Measurements from ENCODE around the gene KRT6B. TPM values are rescaled to one million over a fixed set of nuclear protein-coding genes. Genes with fewer than 3 reads are reported as not detected.
"Not testable (repeated sequence)": the region's sequence is repeated elsewhere in the genome, so short reads cannot be mapped to it uniquely, and the experiment has no call there.

Gene KRT6B
- total RNA-seq, 1 donor from 2014 or later, result not detected

DNA sequence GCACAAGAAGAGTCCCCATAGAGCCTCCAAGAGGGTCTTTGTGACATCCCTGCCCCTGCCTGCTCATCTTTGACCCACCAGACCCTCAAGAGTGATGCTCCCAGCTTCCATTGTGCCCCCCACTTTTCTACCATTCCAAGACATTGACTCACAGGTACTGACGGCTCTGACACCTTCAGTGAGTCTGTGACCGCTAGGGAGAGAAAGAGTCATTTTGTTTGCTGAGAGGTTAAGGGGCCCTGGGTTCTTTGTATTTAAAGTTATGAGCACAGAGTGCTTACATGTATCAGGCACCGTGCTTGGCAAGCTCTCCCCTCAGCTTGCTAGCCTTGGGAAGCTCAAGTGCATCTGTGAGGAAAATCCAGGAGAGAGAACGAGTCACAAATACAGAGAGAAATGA, 38.7 kb downstream of the KRT6B start:
- Mint-ChIP-seq H3K27me3 (ENCODE audit: low read depth) (no peaks in the 10 kb centered on the region), H3K36me3 (ENCODE audit: low read depth) (no peaks in the 10 kb centered on the region), H3K27ac (no peak overlapping the region), H3K9me3 (no peaks in the 10 kb centered on the region), H3K4me3 (ENCODE audit: low read depth) (no peak overlapping the region), H3K4me1 (ENCODE audit: low read depth) (no peaks in the 10 kb centered on the region)
- no peak for DNase-seq (ENCODE audit: low spot score)
- intact Hi-C loops (cut with micrococcal nuclease), result no loop called here

DNA sequence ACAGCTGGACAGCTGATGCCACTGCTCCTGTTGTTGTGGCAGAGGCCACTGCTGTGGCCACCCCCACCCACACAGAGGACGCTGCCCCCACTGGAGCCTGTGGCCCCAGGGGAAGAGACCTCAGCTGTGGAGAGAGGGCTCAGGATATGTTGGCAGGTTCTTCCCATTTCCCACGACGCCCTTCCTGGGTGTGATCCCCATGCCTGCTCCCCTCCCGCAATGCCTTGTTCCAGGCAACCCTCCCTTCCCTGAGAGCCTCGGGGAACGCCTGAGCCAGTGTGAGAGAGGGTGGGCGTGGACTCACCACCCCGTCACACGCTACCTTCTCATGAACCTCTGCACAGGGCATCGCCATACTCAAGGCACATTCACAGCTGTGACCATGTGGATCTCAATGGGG, 40.1 kb downstream of the KRT6B start:
- Mint-ChIP-seq H3K9me3 (no peaks in the 10 kb centered on the region), H3K27me3 (ENCODE audit: low read depth) (no peaks in the 10 kb centered on the region), H3K4me1 (ENCODE audit: low read depth) (no peaks in the 10 kb centered on the region), H3K27ac (no peak overlapping the region), H3K4me3 (ENCODE audit: low read depth) (no peak overlapping the region), H3K36me3 (ENCODE audit: low read depth) (no peaks in the 10 kb centered on the region)
- intact Hi-C loops (cut with micrococcal nuclease), result no loop called here
- DNase-seq (ENCODE audit: low spot score), result no peak

DNA sequence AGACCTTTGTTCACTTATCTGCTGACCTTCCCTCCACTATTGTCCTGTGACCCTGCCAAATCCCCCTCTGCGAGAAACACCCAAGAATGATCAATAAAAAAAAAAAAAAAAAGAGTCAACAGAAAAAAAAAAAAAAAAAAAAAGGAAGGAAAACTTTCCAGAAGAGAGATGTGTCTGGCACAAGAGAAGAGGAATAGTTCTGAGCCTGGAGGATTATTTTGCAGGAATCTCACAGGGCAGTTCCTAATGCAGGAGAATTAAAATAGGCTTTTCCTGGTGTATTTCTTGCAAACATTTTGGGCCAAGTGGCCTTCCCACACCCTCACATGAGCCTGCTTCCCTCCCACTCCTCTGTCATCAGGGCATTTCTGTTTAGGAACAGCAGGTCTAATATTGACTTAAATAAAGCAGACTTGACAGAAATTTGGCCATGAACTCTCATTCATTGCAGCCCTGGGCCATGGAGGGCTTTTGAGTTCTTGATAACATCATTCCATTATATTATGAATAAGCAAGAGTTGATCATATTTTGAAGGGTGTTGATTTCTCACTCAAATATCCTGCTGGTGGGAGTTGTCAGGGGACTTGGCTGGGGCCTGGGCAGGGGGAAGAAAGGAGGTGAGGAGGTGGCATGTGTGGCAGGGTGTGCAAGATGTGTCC, 41.2 kb downstream of the KRT6B start:
- H3K4me1 Mint-ChIP-seq (ENCODE audit: low read depth); intact Hi-C loops (cut with micrococcal nuclease); DNase-seq (ENCODE audit: low spot score); H3K27ac Mint-ChIP-seq; H3K9me3 Mint-ChIP-seq; H3K27me3 Mint-ChIP-seq (ENCODE audit: low read depth); H3K36me3 Mint-ChIP-seq (ENCODE audit: low read depth); H3K4me3 Mint-ChIP-seq (ENCODE audit: low read depth): not testable (repeated sequence)

DNA sequence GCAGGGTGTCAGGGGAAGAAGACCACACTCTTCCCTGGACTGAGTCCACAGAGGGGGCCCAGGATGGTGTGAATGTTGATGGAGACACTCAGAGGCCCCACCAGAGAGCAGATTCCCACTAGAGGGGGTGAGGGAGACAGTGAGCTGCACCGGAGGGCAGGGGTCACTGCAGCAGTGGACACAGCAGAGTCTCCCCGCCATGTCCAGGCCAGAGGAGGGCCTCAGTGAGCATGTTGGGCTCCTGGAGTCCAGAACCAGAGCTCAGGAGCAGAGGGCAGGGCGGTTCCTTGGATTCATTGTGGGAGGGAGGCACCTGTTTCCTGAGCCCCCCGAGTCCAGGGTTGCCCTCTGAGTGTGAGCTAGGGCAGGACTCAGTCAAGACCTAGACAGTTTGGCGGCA, 44.0 kb downstream of the KRT6B start:
- Mint-ChIP-seq H3K9me3 (no peaks in the 10 kb centered on the region), H3K27ac (no peak overlapping the region), H3K4me3 (ENCODE audit: low read depth) (no peak overlapping the region), H3K4me1 (ENCODE audit: low read depth) (no peaks in the 10 kb centered on the region), H3K36me3 (ENCODE audit: low read depth) (no peaks in the 10 kb centered on the region), H3K27me3 (ENCODE audit: low read depth) (no peaks in the 10 kb centered on the region)
- intact Hi-C loops (cut with micrococcal nuclease), result no loop called here
- no peak for DNase-seq (ENCODE audit: low spot score)

DNA sequence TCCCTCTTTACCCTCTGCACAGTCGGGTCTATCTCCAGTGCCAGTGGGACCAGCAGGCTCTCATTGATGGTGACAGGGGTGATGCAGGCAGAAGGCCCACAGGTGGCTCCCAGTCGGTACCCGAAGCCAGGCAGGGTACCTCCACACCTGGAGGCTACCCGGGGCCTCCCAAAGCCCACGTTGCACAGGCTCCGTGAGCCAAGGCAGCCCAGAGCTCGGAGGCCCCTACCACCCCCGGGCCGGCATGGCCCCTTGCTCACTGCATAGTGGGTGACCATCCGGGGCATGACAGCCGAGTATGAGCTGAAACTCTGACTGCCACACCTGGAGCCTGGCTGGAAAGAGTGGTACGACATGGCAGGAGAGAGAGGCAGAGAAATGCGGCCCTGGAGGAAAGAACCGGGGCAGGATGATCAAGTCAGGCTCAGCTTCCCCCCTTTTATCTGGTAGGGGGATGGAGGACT, 46.0 kb downstream of the KRT6B start, which contains the start of gene KRT82:
TSS of gene KRT82 (minus strand) at position 414 of the 464 bp plus-strand sequence. CDS start at position 356, 58 bp downstream.
- intact Hi-C loops (cut with micrococcal nuclease), result no loop called here
- no peak within 1 kb of the TSS for H3K4me3 Mint-ChIP-seq (ENCODE audit: low read depth)
- H3K36me3 Mint-ChIP-seq (ENCODE audit: low read depth), result no peaks in the 10 kb centered on the region
- H3K27me3 Mint-ChIP-seq (ENCODE audit: low read depth), result no peaks in the 10 kb centered on the region
- H3K9me3 Mint-ChIP-seq, result no peaks in the 10 kb centered on the region
- no peak for DNase-seq (ENCODE audit: low spot score)
- no peak within 1 kb of the TSS for H3K27ac Mint-ChIP-seq
- H3K4me1 Mint-ChIP-seq (ENCODE audit: low read depth), result no peaks in the 10 kb centered on the region

DNA sequence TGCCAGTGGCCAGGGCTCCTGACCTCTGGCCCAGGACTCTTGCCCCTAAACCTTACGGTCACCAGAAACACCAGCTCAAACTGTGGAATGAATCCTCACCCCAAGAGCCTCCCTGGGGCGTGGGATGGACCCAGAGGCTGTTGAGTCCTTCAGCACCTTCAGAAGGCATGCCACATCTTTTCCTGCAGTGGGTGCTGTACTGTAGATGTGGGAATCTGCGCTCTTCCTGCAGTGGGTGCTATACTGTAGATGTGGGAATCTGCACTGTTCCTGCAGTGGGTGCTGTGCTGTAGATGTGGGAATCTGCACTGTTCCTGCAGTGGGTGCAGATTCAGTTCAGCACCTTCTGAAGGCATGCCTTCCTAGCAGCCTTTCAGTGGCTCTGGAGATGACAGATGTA, 47.0 kb downstream of the KRT6B start:
- intact Hi-C loops (cut with micrococcal nuclease), result no loop called here
- Mint-ChIP-seq H3K27me3 (ENCODE audit: low read depth) (no peaks in the 10 kb centered on the region), H3K4me1 (ENCODE audit: low read depth) (no peaks in the 10 kb centered on the region), H3K9me3 (no peaks in the 10 kb centered on the region), H3K36me3 (ENCODE audit: low read depth) (no peaks in the 10 kb centered on the region), H3K27ac (no peak overlapping the region), H3K4me3 (ENCODE audit: low read depth) (no peak overlapping the region)
- no peak for DNase-seq (ENCODE audit: low spot score)

DNA sequence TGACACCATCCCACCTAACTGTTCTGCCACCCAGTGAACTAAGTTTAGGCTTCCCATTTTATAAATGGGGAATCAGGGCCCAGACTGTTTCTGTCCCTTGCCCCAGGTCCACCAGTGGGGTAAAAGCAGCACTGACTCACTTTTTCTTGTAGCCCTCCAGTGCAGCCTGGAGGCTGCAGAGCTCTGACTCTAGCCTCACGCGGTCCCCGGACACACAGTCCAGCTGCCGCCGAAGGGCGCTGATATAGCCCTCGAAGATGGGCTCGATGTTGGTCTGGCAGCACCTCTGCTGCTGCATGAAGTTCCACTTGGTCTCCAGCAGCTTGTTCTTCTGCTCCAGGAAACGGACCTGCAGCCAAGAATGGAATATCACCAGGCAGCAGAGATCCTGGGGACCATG, 48.4 kb downstream of the KRT6B start:
- Mint-ChIP-seq H3K9me3 (no peaks in the 10 kb centered on the region), H3K4me1 (ENCODE audit: low read depth) (no peaks in the 10 kb centered on the region), H3K4me3 (ENCODE audit: low read depth) (no peak overlapping the region), H3K27me3 (ENCODE audit: low read depth) (no peaks in the 10 kb centered on the region), H3K27ac (no peak overlapping the region), H3K36me3 (ENCODE audit: low read depth) (no peaks in the 10 kb centered on the region)
- DNase-seq (ENCODE audit: low spot score), result no peak
- intact Hi-C loops (cut with micrococcal nuclease), result no loop called here

DNA sequence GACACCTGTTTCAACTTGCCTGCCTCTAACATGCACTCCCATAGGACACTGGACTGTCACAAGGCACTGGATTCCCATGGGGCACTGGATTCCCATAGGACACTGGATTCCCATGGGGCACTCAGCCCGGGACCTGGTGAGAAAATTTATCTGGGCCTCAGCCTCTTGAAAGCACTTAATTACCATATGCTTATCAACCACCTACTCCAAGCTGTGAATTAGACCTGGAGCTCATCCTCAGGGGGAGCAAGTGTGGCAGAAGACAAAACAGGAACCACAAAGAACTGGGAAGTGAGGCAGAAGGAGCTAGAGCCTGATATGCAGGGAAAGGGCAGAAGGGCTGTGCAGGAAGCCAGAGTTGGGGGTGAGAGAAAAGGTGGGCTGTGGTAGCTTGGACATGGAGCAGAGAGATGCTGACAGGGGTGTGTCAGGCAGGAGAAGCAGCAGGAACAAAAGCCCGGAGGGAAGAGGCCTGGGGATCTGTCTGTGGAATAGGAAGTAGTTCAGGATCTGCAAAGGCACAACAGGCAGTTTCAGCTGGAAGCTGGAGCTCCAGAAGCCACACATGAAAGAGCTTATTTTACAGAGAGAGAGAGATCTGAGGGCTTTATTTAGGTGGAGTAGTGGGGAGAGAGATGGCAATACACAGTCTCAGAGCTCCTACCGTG, 48.9 kb downstream of the KRT6B start:
- no peaks in the 10 kb centered on the region for H3K9me3 Mint-ChIP-seq
- no peak overlapping the region for H3K27ac Mint-ChIP-seq
- intact Hi-C loops (cut with micrococcal nuclease), result no loop called here

DNA sequence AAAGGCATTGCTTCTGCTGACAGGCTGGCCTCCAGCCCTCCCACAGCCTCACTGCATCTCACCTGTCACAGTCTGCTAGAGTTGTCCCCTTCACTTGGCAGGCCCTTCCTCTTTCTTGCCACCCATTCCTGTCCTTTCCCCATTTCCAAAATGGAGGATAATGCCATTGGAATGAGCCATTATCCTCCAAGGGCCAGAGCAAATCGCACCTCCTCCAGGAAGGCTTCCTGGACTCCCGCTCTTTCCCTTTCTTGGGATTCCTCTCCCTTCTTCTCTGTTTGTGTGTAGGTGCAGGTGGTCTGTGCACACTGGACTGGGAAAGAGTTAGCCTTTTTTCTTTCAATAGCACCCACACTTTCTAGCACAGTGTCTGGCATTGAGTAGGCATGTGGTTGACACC, 49.6 kb downstream of the KRT6B start:
- Mint-ChIP-seq H3K27me3 (ENCODE audit: low read depth) (no peaks in the 10 kb centered on the region), H3K27ac (no peak overlapping the region), H3K36me3 (ENCODE audit: low read depth) (no peaks in the 10 kb centered on the region), H3K4me3 (ENCODE audit: low read depth) (no peak overlapping the region), H3K9me3 (no peaks in the 10 kb centered on the region), H3K4me1 (ENCODE audit: low read depth) (no peaks in the 10 kb centered on the region)
- no peak for DNase-seq (ENCODE audit: low spot score)
- intact Hi-C loops (cut with micrococcal nuclease), result no loop called here

More for the DNA sequence above, 48.9 kb downstream of the KRT6B start:
- no peak for DNase-seq (ENCODE audit: low spot score)
- no peaks in the 10 kb centered on the region for H3K27me3 Mint-ChIP-seq (ENCODE audit: low read depth)
- H3K4me3 Mint-ChIP-seq (ENCODE audit: low read depth), result no peak overlapping the region
- no peaks in the 10 kb centered on the region for H3K36me3 Mint-ChIP-seq (ENCODE audit: low read depth)
- no peaks in the 10 kb centered on the region for H3K4me1 Mint-ChIP-seq (ENCODE audit: low read depth)

DNA sequence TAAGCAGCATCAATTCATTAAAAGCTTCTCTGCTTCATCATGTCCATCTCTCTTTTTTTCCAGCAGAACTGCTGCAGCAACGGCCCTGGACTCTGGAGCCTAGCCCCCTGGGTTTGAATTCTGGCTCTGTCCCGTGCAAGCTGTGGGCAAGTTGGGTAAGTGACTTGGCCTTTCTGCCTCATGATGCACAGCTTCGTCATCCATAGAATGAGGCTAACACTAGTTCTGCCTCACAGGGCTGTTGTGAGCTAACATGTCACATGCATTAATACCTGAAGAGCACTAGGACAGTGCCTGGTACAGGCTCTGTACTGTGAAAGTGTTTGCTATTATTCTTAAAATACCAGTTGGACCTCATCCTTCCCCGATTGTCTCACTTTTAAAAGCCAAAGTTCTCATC, 50.0 kb downstream of the KRT6B start:
- no peaks in the 10 kb centered on the region for H3K36me3 Mint-ChIP-seq (ENCODE audit: low read depth)
- H3K4me3 Mint-ChIP-seq (ENCODE audit: low read depth), result no peak overlapping the region
- no peaks in the 10 kb centered on the region for H3K4me1 Mint-ChIP-seq (ENCODE audit: low read depth)
- H3K27me3 Mint-ChIP-seq (ENCODE audit: low read depth), result peaks cover 4% of the 10 kb centered on the region
- H3K9me3 Mint-ChIP-seq, result no peaks in the 10 kb centered on the region
- no peak for DNase-seq (ENCODE audit: low spot score)
- H3K27ac Mint-ChIP-seq, result no peak overlapping the region
- intact Hi-C loops (cut with micrococcal nuclease), result no loop called here

DNA sequence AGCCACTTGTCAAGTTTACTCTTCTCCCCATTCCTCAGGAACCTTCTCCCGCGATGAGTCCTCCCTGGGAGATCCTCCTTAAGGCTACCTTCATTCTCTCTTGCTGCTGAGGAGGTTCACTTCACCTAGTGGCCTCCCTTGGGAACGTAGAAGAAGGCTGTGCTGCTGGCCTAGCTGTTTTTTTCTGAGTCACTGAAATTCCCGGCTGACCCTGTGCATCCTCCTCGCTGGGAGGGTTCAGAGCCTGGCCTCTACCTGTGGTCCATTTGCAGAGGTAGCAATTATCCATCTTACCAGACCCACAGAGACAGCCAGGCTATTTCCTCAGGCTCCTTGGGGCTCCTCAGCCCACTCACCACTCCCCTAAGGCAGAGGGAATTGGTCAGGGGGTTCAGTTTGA, 50.4 kb downstream of the KRT6B start:
- H3K27me3 Mint-ChIP-seq (ENCODE audit: low read depth), result peaks cover 6% of the 10 kb centered on the region
- H3K36me3 Mint-ChIP-seq (ENCODE audit: low read depth), result no peaks in the 10 kb centered on the region
- no peaks in the 10 kb centered on the region for H3K9me3 Mint-ChIP-seq
- H3K27ac Mint-ChIP-seq, result no peak overlapping the region
- intact Hi-C loops (cut with micrococcal nuclease), result no loop called here
- DNase-seq (ENCODE audit: low spot score), result no peak
- H3K4me1 Mint-ChIP-seq (ENCODE audit: low read depth), result no peaks in the 10 kb centered on the region
- H3K4me3 Mint-ChIP-seq (ENCODE audit: low read depth), result no peak overlapping the region

DNA sequence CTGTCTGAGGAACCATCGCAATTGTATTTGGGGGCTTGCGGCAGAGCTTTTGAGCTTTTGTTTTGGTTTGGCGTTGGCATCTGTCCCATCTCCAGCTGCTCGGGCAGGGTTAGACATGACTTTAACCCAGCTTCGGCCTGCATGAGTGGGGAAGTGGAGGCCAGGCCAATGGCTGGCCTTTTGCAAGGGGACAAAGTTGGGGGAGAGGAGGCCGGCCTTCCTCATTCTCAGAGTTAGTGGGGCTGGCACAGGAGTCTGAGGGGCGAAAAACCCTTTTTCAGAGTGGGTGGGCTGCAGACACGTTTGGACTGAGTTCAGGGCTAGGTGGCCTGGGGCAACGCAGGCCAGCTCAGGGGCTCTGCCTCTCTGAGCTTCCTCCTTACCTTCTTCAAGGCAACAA, 51.0 kb downstream of the KRT6B start:
- Mint-ChIP-seq H3K36me3 (ENCODE audit: low read depth) (no peaks in the 10 kb centered on the region), H3K4me3 (ENCODE audit: low read depth) (no peak overlapping the region), H3K27ac (no peak overlapping the region), H3K27me3 (ENCODE audit: low read depth) (peaks cover 6% of the 10 kb centered on the region), H3K9me3 (no peaks in the 10 kb centered on the region), H3K4me1 (ENCODE audit: low read depth) (no peaks in the 10 kb centered on the region)
- DNase-seq (ENCODE audit: low spot score), result no peak
- intact Hi-C loops (cut with micrococcal nuclease), result no loop called here

DNA sequence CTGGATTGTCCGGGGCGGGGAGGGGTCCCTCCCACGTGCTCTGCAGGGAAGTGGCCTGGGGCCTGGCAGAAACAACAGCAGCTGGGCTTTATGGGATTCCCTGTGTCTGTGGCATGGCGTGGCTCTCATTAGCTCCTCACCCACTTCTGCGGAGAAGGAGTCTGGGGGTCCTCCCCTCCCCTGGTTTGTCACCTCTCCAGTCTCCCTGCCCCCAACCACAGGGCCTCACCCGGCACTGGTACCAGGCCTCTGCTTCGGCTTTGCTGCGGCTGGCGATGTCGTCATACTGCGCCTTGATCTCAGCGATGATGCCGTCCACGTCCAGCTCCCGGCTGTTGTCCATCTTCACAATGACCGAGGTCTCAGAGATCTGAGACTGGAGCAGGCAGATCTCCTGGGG, 52.2 kb downstream of the KRT6B start:
- Mint-ChIP-seq H3K9me3 (no peaks in the 10 kb centered on the region), H3K4me1 (ENCODE audit: low read depth) (no peaks in the 10 kb centered on the region), H3K36me3 (ENCODE audit: low read depth) (no peaks in the 10 kb centered on the region), H3K27me3 (ENCODE audit: low read depth) (peaks cover 6% of the 10 kb centered on the region), H3K27ac (no peak overlapping the region), H3K4me3 (ENCODE audit: low read depth) (no peak overlapping the region)
- DNase-seq (ENCODE audit: low spot score), result no peak
- intact Hi-C loops (cut with micrococcal nuclease), result no loop called here
